Mammary epithelial cell (primary cell): ENCODE results near the gene PPP1CB.

ENCODE experiments used
- CTCF ChIP-seq, 2 donors: IDR thresholded peaks in 1 of 2; conservative IDR thresholded peaks in 1 of 2; 2 replicates each; pipeline ENCODE4 v1.5.1; 2011 to 2012; ENCODE audit warnings: inconsistent platforms in 2 of 2, low read length in 2 of 2, mild to moderate bottlenecking in 2 of 2, control low read depth in 1 of 2, low read depth in 1 of 2; ENCODE audit not compliant: insufficient read depth in 1 of 2; ENCODE audit errors: extremely low read depth in 1 of 2
- EZH2 ChIP-seq: IDR thresholded peaks from 2 replicates; pipeline ENCODE4 v1.6.1; 2012; ENCODE audit warnings: low read length, inconsistent platforms, borderline replicate concordance

GRCh38 chr2:28736034-28736433 lies 15.6 kb upstream of the PPP1CB start:
- TF ChIP-seq EZH2 (no peak), CTCF (conservative IDR thresholded peaks at IDR 0.05 in 1 of 2, IDR thresholded peaks at IDR 0.05 in 1 of 2; ENCODE audit: extremely low read depth in 1 of 2, insufficient read depth in 1 of 2, low read depth in 1 of 2, low read length in 2 of 2) (no peak)
